ENCODE data around the gene KRTAP10-1. TPM values are rescaled to one million over a fixed set of nuclear protein-coding genes. Genes with fewer than 3 reads are reported as not detected.

Gene KRTAP10-1
- total RNA-seq, 1 donor from 2014 or later = not detected

DNA sequence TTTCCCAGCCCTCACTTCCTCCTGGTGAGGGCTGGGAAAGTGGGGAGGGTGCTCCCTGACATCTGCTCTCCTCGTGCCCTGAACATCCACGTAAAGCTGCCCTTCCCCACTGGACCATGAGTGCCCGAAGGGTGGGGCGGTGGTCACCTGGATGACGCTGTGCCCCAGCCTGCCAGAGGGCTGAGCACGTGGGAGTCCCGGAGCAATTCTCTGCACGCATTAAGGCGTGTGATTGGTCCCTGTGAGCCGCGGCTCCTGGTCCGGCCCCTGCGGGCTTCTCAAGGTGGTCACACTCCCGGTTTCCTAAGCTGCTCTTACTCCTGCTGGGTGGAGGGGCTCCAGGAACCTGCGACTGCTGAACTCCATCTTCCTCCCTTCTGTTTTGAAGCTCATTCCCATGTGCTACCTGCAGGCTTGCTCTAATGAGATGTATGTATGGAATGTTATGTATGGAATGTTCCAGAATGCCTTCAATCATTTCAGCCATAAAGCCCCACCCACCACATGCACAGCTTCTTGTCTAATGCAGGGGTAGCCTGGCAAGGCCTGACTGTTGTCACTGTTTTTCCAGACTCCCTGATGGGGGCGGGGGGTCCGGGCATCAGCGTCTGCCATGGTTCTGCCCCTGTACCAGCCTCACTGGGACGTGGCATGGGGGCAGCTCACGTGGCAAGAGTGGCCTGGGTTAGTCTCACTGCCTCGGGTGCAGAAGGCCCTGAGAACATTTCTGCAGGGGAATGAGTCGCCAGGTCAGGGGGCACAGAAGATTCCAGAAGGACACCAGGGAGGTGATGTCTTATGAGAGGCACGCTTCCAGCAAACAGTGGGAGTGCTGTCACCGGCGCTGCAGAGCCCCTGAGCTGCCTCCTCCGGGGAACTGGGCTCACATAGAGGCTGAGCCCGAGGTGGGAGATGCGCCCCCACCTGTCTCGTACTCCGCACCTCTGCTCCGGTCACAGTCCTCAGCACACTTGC is 19.4 kb downstream of the KRTAP10-1 start:
- Mint-ChIP-seq H3K9me3 (ENCODE audit: unreplicated experiment) (no peaks in the 10 kb centered on the region), H3K4me3 (ENCODE audit: unreplicated experiment) (no peak overlapping the region), H3K27ac (ENCODE audit: unreplicated experiment) (no peak overlapping the region), H3K27me3 (ENCODE audit: unreplicated experiment) (no peaks in the 10 kb centered on the region), H3K36me3 (ENCODE audit: unreplicated experiment) (no peaks in the 10 kb centered on the region), H3K4me1 (ENCODE audit: unreplicated experiment) (no peaks in the 10 kb centered on the region)
- TF ChIP-seq, protein P1, sequence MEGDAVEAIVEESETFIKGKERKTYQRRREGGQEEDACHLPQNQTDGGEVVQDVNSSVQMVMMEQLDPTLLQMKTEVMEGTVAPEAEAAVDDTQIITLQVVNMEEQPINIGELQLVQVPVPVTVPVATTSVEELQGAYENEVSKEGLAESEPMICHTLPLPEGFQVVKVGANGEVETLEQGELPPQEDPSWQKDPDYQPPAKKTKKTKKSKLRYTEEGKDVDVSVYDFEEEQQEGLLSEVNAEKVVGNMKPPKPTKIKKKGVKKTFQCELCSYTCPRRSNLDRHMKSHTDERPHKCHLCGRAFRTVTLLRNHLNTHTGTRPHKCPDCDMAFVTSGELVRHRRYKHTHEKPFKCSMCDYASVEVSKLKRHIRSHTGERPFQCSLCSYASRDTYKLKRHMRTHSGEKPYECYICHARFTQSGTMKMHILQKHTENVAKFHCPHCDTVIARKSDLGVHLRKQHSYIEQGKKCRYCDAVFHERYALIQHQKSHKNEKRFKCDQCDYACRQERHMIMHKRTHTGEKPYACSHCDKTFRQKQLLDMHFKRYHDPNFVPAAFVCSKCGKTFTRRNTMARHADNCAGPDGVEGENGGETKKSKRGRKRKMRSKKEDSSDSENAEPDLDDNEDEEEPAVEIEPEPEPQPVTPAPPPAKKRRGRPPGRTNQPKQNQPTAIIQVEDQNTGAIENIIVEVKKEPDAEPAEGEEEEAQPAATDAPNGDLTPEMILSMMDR (IDR thresholded peaks at IDR 0.05) = no peak
- DNase-seq (ENCODE audit: extremely low spot score, unreplicated experiment) = no peak

- no peak for DNase-seq (ENCODE audit: extremely low spot score, unreplicated experiment)
- no peaks in the 10 kb centered on the region for H3K9me3 Mint-ChIP-seq (ENCODE audit: unreplicated experiment)
- H3K4me1 Mint-ChIP-seq (ENCODE audit: unreplicated experiment) = no peaks in the 10 kb centered on the region
- TF ChIP-seq, protein P1 (IDR thresholded peaks at IDR 0.05) = no peak
- no peak overlapping the region for H3K4me3 Mint-ChIP-seq (ENCODE audit: unreplicated experiment)
- H3K27ac Mint-ChIP-seq (ENCODE audit: unreplicated experiment) = no peak overlapping the region
- no peaks in the 10 kb centered on the region for H3K36me3 Mint-ChIP-seq (ENCODE audit: unreplicated experiment)
- no peaks in the 10 kb centered on the region for H3K27me3 Mint-ChIP-seq (ENCODE audit: unreplicated experiment)
Observed at GRCh38 chr21:44519346-44520325, 20.4 kb downstream of the KRTAP10-1 start.

- Mint-ChIP-seq H3K27ac (ENCODE audit: unreplicated experiment) (no peak overlapping the region), H3K4me3 (ENCODE audit: unreplicated experiment) (no peak overlapping the region), H3K27me3 (ENCODE audit: unreplicated experiment) (no peaks in the 10 kb centered on the region), H3K36me3 (ENCODE audit: unreplicated experiment) (no peaks in the 10 kb centered on the region), H3K9me3 (ENCODE audit: unreplicated experiment) (no peaks in the 10 kb centered on the region), H3K4me1 (ENCODE audit: unreplicated experiment) (no peaks in the 10 kb centered on the region)
- TF ChIP-seq, protein P1 (IDR thresholded peaks at IDR 0.05) = no peak
- DNase-seq (ENCODE audit: extremely low spot score, unreplicated experiment) = no peak
Observed at GRCh38 chr21:44518686-44519085, 21.3 kb downstream of the KRTAP10-1 start.

GRCh38 chr21:44517175-44517899 is 22.7 kb downstream of the KRTAP10-1 start:
- Mint-ChIP-seq H3K4me3 (ENCODE audit: unreplicated experiment) (no peak overlapping the region), H3K9me3 (ENCODE audit: unreplicated experiment) (no peaks in the 10 kb centered on the region), H3K27me3 (ENCODE audit: unreplicated experiment) (peaks cover 3% of the 10 kb centered on the region), H3K4me1 (ENCODE audit: unreplicated experiment) (no peaks in the 10 kb centered on the region), H3K27ac (ENCODE audit: unreplicated experiment) (no peak overlapping the region), H3K36me3 (ENCODE audit: unreplicated experiment) (no peaks in the 10 kb centered on the region)
- DNase-seq (ENCODE audit: extremely low spot score, unreplicated experiment) = no peak
- TF ChIP-seq, protein P1 (IDR thresholded peaks at IDR 0.05) = no peak
